Stomach smooth muscle (tissue), 2 donors: ENCODE measurements around the gene RASIP1.
"Not testable (repeated sequence)": the region's sequence is repeated elsewhere in the genome, so short reads cannot be mapped to it uniquely, and the experiment has no call there.

ENCODE experiments used
- H3K27ac ChIP-seq: one replicate; pipeline ENCODE4 v1.7.0; 2013; ENCODE audit warnings: mild to moderate bottlenecking, low read length, inconsistent platforms
- H3K27me3 ChIP-seq, 2 donors: one replicate each; pipeline ENCODE4 v1.7.0; 2013; ENCODE audit warnings: low read length in 2 of 2; ENCODE audit not compliant: insufficient read depth in 2 of 2, control insufficient read depth in 1 of 2
- H3K36me3 ChIP-seq, 2 donors: one replicate each; pipeline ENCODE4 v1.7.0; 2013; ENCODE audit warnings: low read length in 2 of 2; ENCODE audit not compliant: control insufficient read depth in 2 of 2, insufficient read depth in 2 of 2
- H3K4me1 ChIP-seq: one replicate; pipeline ENCODE4 v1.7.0; 2013; ENCODE audit warnings: low read length; ENCODE audit not compliant: control insufficient read depth, insufficient read depth
- H3K4me3 ChIP-seq, 2 donors: one replicate each; pipeline ENCODE4 v1.7.0; 2013; ENCODE audit warnings: low read length in 2 of 2
- H3K9ac ChIP-seq, 2 donors: one replicate each; pipeline ENCODE4 v1.7.0; 2013; ENCODE audit warnings: low read length in 2 of 2, mild to moderate bottlenecking in 1 of 2
- H3K9me3 ChIP-seq, 2 donors: one replicate each; pipeline ENCODE4 v1.7.0; 2013; ENCODE audit warnings: low read length in 2 of 2; ENCODE audit not compliant: control insufficient read depth in 2 of 2
- donor health status: healthy.
- donor health status: Pancreatic carcinoma.

RASIP1 gene, protein sequence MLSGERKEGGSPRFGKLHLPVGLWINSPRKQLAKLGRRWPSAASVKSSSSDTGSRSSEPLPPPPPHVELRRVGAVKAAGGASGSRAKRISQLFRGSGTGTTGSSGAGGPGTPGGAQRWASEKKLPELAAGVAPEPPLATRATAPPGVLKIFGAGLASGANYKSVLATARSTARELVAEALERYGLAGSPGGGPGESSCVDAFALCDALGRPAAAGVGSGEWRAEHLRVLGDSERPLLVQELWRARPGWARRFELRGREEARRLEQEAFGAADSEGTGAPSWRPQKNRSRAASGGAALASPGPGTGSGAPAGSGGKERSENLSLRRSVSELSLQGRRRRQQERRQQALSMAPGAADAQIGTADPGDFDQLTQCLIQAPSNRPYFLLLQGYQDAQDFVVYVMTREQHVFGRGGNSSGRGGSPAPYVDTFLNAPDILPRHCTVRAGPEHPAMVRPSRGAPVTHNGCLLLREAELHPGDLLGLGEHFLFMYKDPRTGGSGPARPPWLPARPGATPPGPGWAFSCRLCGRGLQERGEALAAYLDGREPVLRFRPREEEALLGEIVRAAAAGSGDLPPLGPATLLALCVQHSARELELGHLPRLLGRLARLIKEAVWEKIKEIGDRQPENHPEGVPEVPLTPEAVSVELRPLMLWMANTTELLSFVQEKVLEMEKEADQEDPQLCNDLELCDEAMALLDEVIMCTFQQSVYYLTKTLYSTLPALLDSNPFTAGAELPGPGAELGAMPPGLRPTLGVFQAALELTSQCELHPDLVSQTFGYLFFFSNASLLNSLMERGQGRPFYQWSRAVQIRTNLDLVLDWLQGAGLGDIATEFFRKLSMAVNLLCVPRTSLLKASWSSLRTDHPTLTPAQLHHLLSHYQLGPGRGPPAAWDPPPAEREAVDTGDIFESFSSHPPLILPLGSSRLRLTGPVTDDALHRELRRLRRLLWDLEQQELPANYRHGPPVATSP

DNA sequence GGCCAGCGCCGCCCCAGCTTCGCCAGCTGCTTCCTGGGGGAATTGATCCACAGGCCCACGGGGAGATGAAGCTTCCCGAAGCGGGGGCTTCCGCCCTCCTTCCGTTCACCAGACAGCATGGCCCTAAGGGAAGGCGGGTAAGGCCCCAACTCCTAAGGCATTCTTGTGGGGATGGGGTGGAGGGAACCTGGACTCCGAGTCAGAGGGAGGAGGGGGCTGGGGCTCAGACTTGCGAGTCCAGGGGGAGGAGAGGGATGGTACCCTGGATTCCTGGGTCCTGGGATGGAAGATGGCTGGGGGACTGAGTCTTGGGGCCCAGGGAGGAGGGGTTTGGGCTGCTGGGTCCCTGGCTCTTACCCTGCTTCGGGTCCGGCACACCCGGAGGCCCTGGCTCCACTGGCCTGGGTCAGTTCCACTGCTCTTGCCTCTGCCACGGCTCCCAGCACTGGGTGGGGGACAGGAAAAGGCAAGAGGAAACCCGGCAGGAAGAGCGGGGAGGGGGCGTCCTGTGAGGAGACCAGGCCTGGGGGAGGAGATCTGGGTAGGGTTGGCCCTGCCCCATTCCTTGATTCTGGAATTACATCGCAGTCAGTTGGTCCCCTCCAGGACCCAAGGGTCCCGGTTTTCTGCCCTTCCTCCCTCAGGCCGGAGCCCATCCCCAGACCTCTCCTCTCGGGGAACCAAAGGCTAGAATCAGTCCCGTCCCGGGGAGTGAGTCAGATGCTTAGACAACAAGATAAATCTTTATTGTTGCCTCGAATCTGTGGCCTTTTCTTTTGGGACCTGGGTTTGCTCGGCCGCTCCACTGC, at the start of gene RASIP1:
Gene RASIP1 (minus strand): TSS at position 447 of the 809 bp plus-strand sequence. CDS start 328 bp downstream, at position 119.
- Histone ChIP-seq H3K9me3 (no peaks in the 10 kb centered on the region), H3K27me3 (peaks cover under 1 to 12% of the 10 kb centered on the region in 2 donors), H3K4me1 (peaks cover 16% of the 10 kb centered on the region), H3K27ac (peak within 1 kb of the TSS; percentile 24), H3K9ac (peak within 1 kb of the TSS in 1 of 2 donors; percentile 13), H3K36me3 (no peaks in the 10 kb centered on the region), H3K4me3 (peak within 1 kb of the TSS; percentile 55 to 70)

DNA sequence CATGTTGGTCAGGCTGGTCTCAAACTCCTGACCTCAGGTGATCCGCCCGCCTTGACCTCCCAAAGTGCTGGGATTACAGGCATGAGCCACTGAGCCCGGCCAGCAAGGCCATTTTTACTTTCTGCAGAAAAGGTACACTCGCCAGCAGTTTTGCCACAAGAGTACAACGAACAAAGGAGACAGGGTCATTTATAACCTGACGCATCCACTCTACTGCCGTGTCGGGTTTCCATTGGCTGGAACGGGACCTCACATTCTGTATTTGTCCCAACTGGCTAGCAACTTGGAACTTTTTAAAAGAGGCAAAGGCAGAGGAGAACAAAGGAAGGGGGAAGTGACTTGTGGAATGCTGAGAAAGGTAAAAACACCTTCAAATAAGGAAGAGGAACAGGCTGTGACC, 46.9 kb upstream of the RASIP1 start:
- H3K4me3 ChIP-seq, H3K27ac ChIP-seq, H3K27me3 ChIP-seq, H3K9me3 ChIP-seq, H3K9ac ChIP-seq, H3K4me1 ChIP-seq, H3K36me3 ChIP-seq: not testable (repeated sequence)

DNA sequence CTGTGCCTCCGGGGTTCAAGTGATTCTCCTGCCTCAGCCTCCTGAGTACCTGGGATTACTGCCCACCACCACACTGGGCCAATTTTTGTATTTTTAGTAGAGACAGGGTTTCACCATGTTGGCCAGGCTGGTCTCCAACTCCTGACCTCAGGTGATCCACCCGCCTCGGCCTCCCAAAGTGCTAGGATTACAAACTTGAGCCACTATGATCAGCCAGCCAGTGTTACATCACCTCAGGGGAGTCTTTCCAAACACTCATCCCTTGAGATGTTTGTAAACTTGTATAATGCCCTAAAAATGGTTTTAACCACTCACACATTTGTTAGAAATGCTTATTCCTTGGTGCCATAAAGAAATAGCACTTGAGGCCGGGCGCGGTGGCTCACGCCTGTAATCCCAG, 46.0 kb upstream of the RASIP1 start:
- H3K36me3 ChIP-seq: not testable (repeated sequence)

DNA sequence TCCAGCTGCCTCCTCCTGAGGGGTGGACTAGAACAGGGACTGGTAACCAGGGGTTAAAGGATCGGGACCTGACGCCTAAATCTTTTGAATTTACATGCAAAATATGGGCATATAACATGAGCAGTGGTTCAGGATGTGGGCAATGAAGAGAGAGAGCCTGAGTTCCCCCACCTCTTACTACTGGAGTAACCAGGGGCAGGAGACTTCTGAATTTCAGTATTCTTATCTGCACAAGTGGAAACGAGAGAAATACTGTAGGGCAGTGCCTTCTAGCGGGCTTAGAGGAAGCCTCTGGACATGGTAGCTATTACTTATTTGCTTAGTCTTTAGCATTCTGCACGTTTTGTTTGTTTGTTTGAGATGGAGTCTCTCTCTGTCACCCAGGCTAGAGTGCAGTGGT, 44.1 kb upstream of the RASIP1 start:
- Histone ChIP-seq H3K27ac (no peak overlapping the region), H3K9me3 (no peaks in the 10 kb centered on the region), H3K36me3 (no peaks in the 10 kb centered on the region), H3K27me3 (no peaks in the 10 kb centered on the region), H3K4me3 (no peak overlapping the region), H3K4me1 (peaks cover 4% of the 10 kb centered on the region), H3K9ac (no peak overlapping the region)

More for the DNA sequence above, 46.0 kb upstream of the RASIP1 start:
- H3K9me3 ChIP-seq, H3K4me3 ChIP-seq, H3K27me3 ChIP-seq, H3K9ac ChIP-seq, H3K27ac ChIP-seq, H3K4me1 ChIP-seq: not testable (repeated sequence)

DNA sequence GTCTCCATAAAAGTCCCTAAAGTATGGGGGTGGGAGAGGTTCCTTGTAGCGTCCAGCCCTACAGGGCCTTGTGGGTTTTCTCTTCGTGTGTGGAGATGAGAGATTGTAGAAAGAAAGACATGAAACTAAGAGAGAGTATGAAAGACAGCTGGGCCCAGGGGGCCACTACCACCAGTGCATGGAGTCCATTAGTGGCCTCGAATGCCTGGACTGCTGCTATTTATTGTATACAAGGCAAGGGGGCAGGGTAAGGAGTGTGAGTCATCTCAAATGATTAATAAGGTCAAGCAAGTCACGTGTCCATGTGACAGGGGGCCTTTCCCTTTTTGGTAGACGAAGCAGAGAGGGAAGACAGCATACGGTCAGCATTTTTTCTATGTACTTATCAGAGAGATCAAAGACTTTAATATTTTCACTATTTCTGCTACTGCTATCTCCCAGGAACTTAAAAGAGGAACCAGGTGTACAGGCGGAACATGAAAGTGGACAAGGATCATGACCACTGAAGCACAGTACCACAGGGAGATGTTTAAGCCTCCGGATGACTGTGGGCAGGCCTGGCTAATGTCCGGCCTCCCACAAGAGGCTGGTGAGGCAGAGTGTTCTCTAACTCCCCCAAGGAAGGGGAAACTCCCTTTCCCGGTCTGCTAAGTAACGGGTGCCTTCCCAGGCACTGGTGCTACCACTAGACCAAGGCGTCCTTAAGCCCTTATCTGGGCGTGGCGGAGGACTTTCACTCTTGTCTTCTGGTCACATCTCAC, 40.4 kb upstream of the RASIP1 start:
- Histone ChIP-seq H3K27ac (no peak overlapping the region), H3K4me1 (peaks cover 4% of the 10 kb centered on the region)

DNA sequence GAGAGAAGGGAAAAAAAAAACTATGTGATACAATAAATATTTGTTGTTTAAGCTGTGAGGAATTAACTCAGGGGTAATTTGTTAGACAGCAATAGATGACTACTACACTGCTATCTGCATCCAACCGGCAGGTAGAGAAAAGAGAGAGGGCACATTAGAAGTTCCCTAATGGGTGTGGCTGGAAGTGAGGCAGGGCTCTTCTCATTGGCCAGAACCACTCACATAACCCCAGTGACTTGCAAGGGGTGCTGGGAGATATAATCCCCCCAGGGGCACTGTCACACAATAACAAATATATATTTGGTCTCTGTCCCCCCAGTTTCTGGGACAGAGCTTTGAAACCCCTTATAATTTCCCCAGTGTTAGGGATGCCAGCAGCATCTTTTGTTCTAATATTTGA, 39.2 kb upstream of the RASIP1 start:
- Histone ChIP-seq H3K4me1 (peaks cover 4% of the 10 kb centered on the region), H3K9ac (no peak overlapping the region), H3K36me3 (no peaks in the 10 kb centered on the region), H3K27me3 (no peaks in the 10 kb centered on the region), H3K9me3 (no peaks in the 10 kb centered on the region), H3K27ac (no peak overlapping the region), H3K4me3 (no peak overlapping the region)

More for the DNA sequence above, 40.4 kb upstream of the RASIP1 start:
- Histone ChIP-seq H3K9ac (peak overlapping the region in 1 of 2 donors; percentile 5), H3K36me3 (no peaks in the 10 kb centered on the region), H3K27me3 (no peaks in the 10 kb centered on the region), H3K9me3 (no peaks in the 10 kb centered on the region), H3K4me3 (no peak overlapping the region)

DNA sequence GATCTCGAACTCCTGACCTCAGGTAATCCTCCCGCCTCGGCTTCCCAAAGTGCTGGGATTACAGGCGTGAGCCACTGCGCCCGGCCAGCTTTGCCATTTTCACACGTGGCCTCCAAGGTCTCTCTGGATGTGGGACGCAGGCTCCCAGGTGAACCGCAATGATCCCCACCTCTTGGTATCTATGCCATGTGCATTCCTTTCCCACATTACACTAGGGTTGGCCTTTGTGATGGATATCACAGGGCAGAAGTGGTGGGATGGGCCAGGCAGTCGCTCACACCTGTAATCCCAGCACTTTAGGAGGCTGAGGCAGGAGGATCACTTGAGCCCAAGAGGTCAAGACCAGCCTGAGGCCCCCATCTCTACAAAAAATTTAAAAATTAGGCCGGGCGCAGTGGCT, 37.3 kb upstream of the RASIP1 start:
- H3K9me3 ChIP-seq: no peaks in the 10 kb centered on the region
- no peak overlapping the region for H3K27ac ChIP-seq
- peaks cover 4% of the 10 kb centered on the region for H3K4me1 ChIP-seq
- no peaks in the 10 kb centered on the region for H3K36me3 ChIP-seq
- no peaks in the 10 kb centered on the region for H3K27me3 ChIP-seq
- H3K4me3 ChIP-seq: no peak overlapping the region
- H3K9ac ChIP-seq: no peak overlapping the region

DNA sequence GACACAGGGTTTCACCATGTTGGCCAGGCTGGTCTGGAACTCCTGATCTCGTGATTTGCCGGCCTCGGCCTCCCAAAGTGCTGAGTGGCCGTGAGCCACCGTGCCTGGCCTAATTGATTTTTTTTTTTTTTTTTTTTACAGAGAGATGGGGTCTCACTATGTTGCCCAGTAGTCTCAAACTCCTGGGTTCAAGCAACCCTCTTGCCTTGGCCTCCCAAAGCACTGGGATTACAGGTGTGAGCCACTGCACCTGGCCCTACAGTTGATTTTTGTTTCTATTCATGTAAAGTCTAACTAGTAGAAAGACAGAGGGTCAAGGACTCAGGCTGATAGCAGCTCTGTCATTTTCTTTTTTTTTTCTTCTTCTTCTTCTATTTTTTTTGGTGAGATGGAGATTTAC, 36.7 kb upstream of the RASIP1 start:
- Histone ChIP-seq H3K9me3 (no peaks in the 10 kb centered on the region), H3K27ac (no peak overlapping the region), H3K4me1 (peaks cover 4% of the 10 kb centered on the region), H3K9ac (no peak overlapping the region), H3K4me3 (no peak overlapping the region), H3K36me3 (no peaks in the 10 kb centered on the region), H3K27me3 (peaks cover 0 to 2% of the 10 kb centered on the region in 2 donors)

DNA sequence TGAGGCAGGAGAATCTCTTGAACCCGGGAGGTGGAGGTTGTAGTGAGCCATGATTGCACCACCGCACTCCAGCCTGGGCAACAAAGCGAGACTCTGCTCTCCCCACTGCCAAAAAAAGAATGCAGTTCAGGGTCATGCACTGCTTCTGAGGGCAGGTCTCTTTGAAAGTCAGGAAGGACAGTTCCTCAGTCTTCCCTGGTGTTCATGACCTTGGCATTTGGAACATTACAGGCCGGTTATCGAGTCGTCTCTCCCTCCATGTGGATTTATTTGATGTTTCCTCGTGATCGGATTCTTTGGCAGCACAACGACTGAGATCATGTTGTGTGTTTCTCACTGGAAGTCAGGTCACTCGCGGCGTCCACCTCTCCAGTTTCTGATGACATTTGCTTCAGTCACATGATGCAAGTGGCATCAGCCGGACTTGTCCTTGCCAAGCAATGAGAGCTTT, 32.1 kb upstream of the RASIP1 start:
- Histone ChIP-seq H3K9me3 (no peaks in the 10 kb centered on the region), H3K27ac (no peak overlapping the region), H3K4me3 (no peak overlapping the region), H3K9ac (no peak overlapping the region), H3K36me3 (no peaks in the 10 kb centered on the region), H3K27me3 (peaks cover 0 to 2% of the 10 kb centered on the region in 2 donors), H3K4me1 (no peaks in the 10 kb centered on the region)
